Endodermal cell (in vitro differentiated cells): ENCODE data around the gene FAM90A26. TPM values are rescaled to one million over a fixed set of nuclear protein-coding genes. Genes with fewer than 3 reads are reported as not detected.
"Not testable (repeated sequence)": the region's sequence is repeated elsewhere in the genome, so short reads cannot be mapped to it uniquely, and the experiment has no call there.

Experiments
- DNase-seq: peaks from one replicate; pipeline ENCODE4 v3.0.0-alpha.2; 2017
- H3K27ac ChIP-seq: 2 replicates; pipeline ENCODE4 v1.5.1; 2013; ENCODE audit warnings: mild to moderate bottlenecking, low read depth, low read length, moderate library complexity
- H3K27me3 ChIP-seq: 2 replicates; pipeline ENCODE4 v1.6.1; 2013; ENCODE audit warnings: mild to moderate bottlenecking, low read length, moderate library complexity; ENCODE audit not compliant: insufficient read depth, control insufficient read depth, poor library complexity, severe bottlenecking
- H3K36me3 ChIP-seq: 2 replicates; pipeline ENCODE4 v1.7.0; 2013; ENCODE audit warnings: mild to moderate bottlenecking, low read length, moderate library complexity; ENCODE audit not compliant: control insufficient read depth, insufficient read depth
- H3K4me1 ChIP-seq: one replicate; pipeline ENCODE4 v1.7.0; 2013; ENCODE audit warnings: low read length; ENCODE audit not compliant: control insufficient read depth, insufficient read depth
- H3K4me3 ChIP-seq: 2 replicates; pipeline ENCODE4 v1.5.1; 2013; ENCODE audit warnings: mild to moderate bottlenecking, low read length, moderate library complexity
- H3K9ac ChIP-seq: 2 replicates; pipeline ENCODE4 v1.6.1; 2013; ENCODE audit warnings: mild to moderate bottlenecking, low read length, moderate library complexity; ENCODE audit not compliant: poor library complexity, severe bottlenecking; ENCODE audit errors: extremely low read depth
- H3K9me3 ChIP-seq: 2 replicates; pipeline ENCODE4 v1.6.1; 2013; ENCODE audit warnings: mild to moderate bottlenecking, low read length, moderate library complexity; ENCODE audit not compliant: control insufficient read depth
- H3K27ac Mint-ChIP-seq: 2 replicates; pipeline ENCODE4 v1.8.0; 2020; ENCODE audit warnings: mixed read lengths
- H3K27me3 Mint-ChIP-seq: 2 replicates; pipeline ENCODE4 v1.8.0; 2021; ENCODE audit warnings: mild to moderate bottlenecking, mixed read lengths; ENCODE audit not compliant: insufficient read depth
- H3K36me3 Mint-ChIP-seq: 2 replicates; pipeline ENCODE4 v1.8.0; 2020; ENCODE audit warnings: low read depth, mixed read lengths
- H3K4me1 Mint-ChIP-seq: 2 replicates; pipeline ENCODE4 v1.8.0; 2020; ENCODE audit warnings: mixed read lengths
- H3K4me3 Mint-ChIP-seq: 2 replicates; pipeline ENCODE4 v1.8.0; 2020; ENCODE audit warnings: mild to moderate bottlenecking, moderate library complexity, mixed read lengths
- H3K9me3 Mint-ChIP-seq: 2 replicates; pipeline ENCODE4 v1.8.0; 2020; ENCODE audit warnings: mild to moderate bottlenecking, mixed read lengths
- WGBS, 2 experiments: methylation state at CpG; one replicate each; pipeline versions ENCODE4 v1.1.5 to v1.1.7; 2013; ENCODE audit warnings: missing lambda C conversion rate in 2 of 2, mixed read lengths in 1 of 2; ENCODE audit not compliant: insufficient coverage in 1 of 2, insufficient read length in 1 of 2; 5-methylcytosine and 5-hydroxymethylcytosine counted together
- total RNA-seq, 2 donors: library from RNA; stranded (reverse); fragmentation: NEBNext Ultra II Directional in 1 of 2; extraction: Animal tissue kit (Norgen Biotek cat#: 25700) in 1 of 2; gene quantifications; 2 replicates in 1 of 2; 3 replicates in 1 of 2; pipeline ENCODE4 v1.2.1, GENCODE V29; 2021

The FAM90A26 gene
- total RNA-seq, 2 donors from 2014 or later, result not detected

GRCh38 chr4:9153008-9153570 is 17.1 kb upstream of the FAM90A26 start:
- not testable (repeated sequence) for H3K9me3 ChIP-seq, H3K27me3 ChIP-seq, H3K4me1 ChIP-seq, H3K36me3 Mint-ChIP-seq, H3K27me3 Mint-ChIP-seq, H3K36me3 ChIP-seq, H3K4me1 Mint-ChIP-seq
- Histone ChIP-seq H3K9ac (peak overlapping the region; percentile 59), H3K27ac (peak overlapping the region; percentile 82), H3K4me3 (peak overlapping the region; percentile 72)
- Mint-ChIP-seq H3K27ac (peak overlapping the region; percentile 94), H3K9me3 (peaks cover 40% of the 10 kb centered on the region), H3K4me3 (peak overlapping the region; percentile 71)
- DNase-seq, result peak; percentile 97
- WGBS, 2 experiments, result 0 to 21% methylated on average over 2 to 53 of the region's 53 CpGs

- not testable (repeated sequence) for H3K4me1 ChIP-seq, H3K9me3 ChIP-seq, H3K27me3 ChIP-seq, H3K36me3 ChIP-seq, H3K4me1 Mint-ChIP-seq, H3K27ac Mint-ChIP-seq, H3K27me3 Mint-ChIP-seq, H3K36me3 Mint-ChIP-seq
- Histone ChIP-seq H3K4me3 (peak overlapping the region; percentile 72), H3K9ac (peak overlapping the region; percentile 59), H3K27ac (peak overlapping the region; percentile 82)
- DNase-seq, result peak; percentile 52
- Mint-ChIP-seq H3K4me3 (peak overlapping the region; percentile 71), H3K9me3 (peaks cover 35% of the 10 kb centered on the region)
- WGBS, 2 experiments, result 10 to 41% methylated on average over 12 to 27 of the region's 27 CpGs
These were observed 16.5 kb upstream of the FAM90A26 start for GRCh38 chr4:9153571-9154157.

GRCh38 chr4:9155101-9155886 is 14.9 kb upstream of the FAM90A26 start:
- not testable (repeated sequence) for H3K27me3 Mint-ChIP-seq, H3K4me3 ChIP-seq, H3K4me1 Mint-ChIP-seq, H3K9ac ChIP-seq, DNase-seq, H3K27ac Mint-ChIP-seq, H3K9me3 ChIP-seq, H3K36me3 Mint-ChIP-seq, H3K4me3 Mint-ChIP-seq, H3K27ac ChIP-seq, H3K27me3 ChIP-seq, H3K36me3 ChIP-seq, H3K4me1 ChIP-seq
- 81% methylated on average over 4 to 12 of the region's 12 CpGs for WGBS, 2 experiments
- peaks cover 27% of the 10 kb centered on the region for H3K9me3 Mint-ChIP-seq

GRCh38 chr4:9158392-9158791 is 11.8 kb upstream of the FAM90A26 start:
- H3K27ac ChIP-seq, H3K27ac Mint-ChIP-seq, H3K27me3 Mint-ChIP-seq, H3K4me1 ChIP-seq, H3K27me3 ChIP-seq, H3K4me3 ChIP-seq, H3K36me3 Mint-ChIP-seq, DNase-seq, H3K36me3 ChIP-seq, H3K9ac ChIP-seq, H3K4me1 Mint-ChIP-seq, H3K9me3 ChIP-seq, H3K4me3 Mint-ChIP-seq: not testable (repeated sequence)
- peaks cover 18% of the 10 kb centered on the region for H3K9me3 Mint-ChIP-seq
- 33% methylated on average over 1 of the region's 6 CpGs; no CpG with 5 or more reads in 1 of the 2 experiments for WGBS, 2 experiments

GRCh38 chr4:9160046-9160445 is 10.2 kb upstream of the FAM90A26 start:
- not testable (repeated sequence) for H3K27ac ChIP-seq, H3K4me1 Mint-ChIP-seq, H3K4me1 ChIP-seq, DNase-seq, H3K9me3 Mint-ChIP-seq, H3K4me3 ChIP-seq, H3K27ac Mint-ChIP-seq, H3K36me3 ChIP-seq, H3K9me3 ChIP-seq, H3K4me3 Mint-ChIP-seq, H3K27me3 Mint-ChIP-seq, H3K36me3 Mint-ChIP-seq, H3K9ac ChIP-seq, H3K27me3 ChIP-seq
- WGBS, 2 experiments, result no CpG with 5 or more reads among the region's 6 CpGs

- not testable (repeated sequence) for H3K9me3 ChIP-seq, H3K27me3 ChIP-seq, DNase-seq, H3K27ac Mint-ChIP-seq, H3K27me3 Mint-ChIP-seq, H3K36me3 Mint-ChIP-seq, H3K9ac ChIP-seq, H3K4me1 Mint-ChIP-seq, H3K4me3 Mint-ChIP-seq, H3K4me1 ChIP-seq, H3K27ac ChIP-seq, H3K4me3 ChIP-seq, H3K9me3 Mint-ChIP-seq, H3K36me3 ChIP-seq
- WGBS, 2 experiments, result no CpG with 5 or more reads among the region's 8 CpGs
These were observed 4.2 kb upstream of the FAM90A26 start for GRCh38 chr4:9165990-9166389.

GRCh38 chr4:9210357-9210756 is 40.1 kb downstream of the FAM90A26 start, which contains the start of gene USP17L10:
Gene USP17L10, plus strand, starts transcription at chr4:9210657. Its CDS starts 0 bp downstream, at chr4:9210657.
- H3K27me3 ChIP-seq, H3K27me3 Mint-ChIP-seq, H3K36me3 Mint-ChIP-seq: not testable (repeated sequence)

More at GRCh38 chr4:9210357-9210756, 40.1 kb downstream of the FAM90A26 start, which contains the start of gene USP17L10:
- H3K27ac ChIP-seq, DNase-seq, H3K36me3 ChIP-seq, H3K4me3 Mint-ChIP-seq, H3K9me3 ChIP-seq, H3K9ac ChIP-seq, H3K4me1 Mint-ChIP-seq, H3K4me3 ChIP-seq, H3K27ac Mint-ChIP-seq, H3K9me3 Mint-ChIP-seq, H3K4me1 ChIP-seq: not testable (repeated sequence)
- WGBS, 2 experiments, result no CpG with 5 or more reads among the region's 13 CpGs
